GM04504 (cell line): ENCODE results near the gene NCBP1.
"Not testable (repeated sequence)": the region's sequence is repeated elsewhere in the genome, so short reads cannot be mapped to it uniquely, and the experiment has no call there.

Experiments used
- DNase-seq: peaks from one replicate; pipeline ENCODE4 v3.0.0-alpha.2; 2012; ENCODE audit warnings: low read depth

NCBP1 gene

DNA sequence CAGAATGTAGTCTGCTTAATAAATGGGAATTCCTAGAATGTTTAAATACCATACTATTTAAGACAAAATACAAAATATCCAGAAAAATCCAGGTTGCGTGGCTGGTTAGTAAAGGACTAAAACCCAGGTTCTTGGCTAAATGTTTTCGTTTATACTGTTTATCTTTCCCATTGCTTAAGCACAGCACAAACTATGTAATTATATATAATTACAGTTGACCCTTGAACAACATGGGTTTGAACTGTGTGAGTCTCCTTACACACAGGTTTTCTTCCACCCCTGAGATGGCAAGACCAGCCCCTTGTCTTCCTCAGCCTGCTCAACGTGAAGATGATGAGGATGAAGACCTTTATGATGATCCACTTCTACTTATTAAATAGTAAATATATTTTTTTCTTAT lies 38.8 kb downstream of the NCBP1 start:
- DNase-seq, result no peak

DNA sequence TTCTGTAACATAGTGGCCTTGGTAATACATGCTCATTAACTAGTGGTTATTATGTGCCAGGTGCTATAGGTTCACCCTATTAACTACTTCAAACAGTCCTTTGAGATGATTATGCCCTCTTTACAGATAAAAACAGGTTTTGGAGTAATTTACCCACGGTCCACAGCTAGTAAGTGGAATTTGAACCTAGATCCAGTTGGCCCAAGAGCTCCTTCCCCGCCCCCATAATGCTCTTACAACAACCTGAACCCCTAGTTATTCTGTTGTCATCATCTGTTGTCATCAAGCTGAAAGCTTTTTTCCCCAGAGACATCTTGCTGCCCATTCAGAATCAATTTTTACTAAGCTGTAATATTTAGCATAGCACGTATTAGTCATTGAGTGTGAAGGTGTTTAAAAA lies 40.3 kb downstream of the NCBP1 start:
- DNase-seq, result no peak

DNA sequence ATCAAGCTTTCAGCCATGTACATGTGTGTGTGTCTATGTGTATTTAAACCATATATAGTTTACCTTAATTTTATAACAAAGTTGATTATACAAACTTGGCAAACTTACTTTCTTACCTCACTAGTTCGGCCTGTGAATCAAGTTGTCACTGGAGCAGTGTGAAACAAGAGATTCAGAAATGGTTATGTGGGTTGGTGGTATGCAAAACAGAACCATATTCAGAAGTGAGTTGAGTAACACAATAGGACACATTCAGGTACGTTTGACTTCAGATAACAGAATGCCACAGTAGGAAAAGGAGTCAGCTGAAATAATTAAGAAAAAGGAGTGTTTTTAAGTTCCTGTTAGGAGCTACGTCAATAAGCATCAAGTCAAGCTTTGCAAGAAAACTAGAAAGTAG lies 42.0 kb downstream of the NCBP1 start:
- DNase-seq, result no peak

DNA sequence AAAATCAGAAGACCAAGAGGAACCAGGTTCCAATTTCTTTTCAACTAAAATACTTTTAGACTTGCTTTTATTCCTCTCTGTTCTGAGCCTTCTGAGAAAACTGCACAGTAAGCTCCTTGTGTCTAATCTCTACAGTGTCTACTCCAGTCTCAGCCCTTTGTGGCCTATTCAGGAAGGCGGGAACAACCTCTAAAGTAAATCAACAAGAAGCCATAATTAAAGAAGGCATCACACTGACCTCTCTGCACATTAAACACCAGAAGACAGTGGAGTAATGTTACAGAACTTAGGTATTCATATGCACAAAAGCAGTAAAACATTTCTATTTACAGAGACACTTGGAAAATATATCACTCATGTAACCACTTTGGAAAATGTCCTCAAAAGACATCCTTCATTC lies 48.6 kb downstream of the NCBP1 start:
- no peak for DNase-seq

DNA sequence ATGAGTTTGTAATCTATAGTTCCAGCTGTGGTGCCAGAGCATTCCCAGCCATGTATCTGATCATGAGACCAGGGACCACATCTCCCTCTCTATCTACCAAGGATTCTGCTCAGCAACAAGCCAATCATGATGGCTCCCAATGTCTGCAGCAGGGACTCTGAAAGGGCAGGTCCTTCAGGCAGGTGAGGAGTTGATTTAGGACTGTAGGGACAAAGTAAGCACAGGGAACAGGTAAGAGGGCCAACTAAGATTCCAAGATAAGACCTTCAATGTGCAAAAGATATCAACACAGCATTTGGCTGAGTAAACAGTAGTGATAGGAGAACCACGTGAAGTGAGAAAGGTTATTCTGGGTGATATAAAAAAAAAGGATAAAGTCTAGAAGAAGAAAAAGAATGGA lies 55.0 kb downstream of the NCBP1 start:
- no peak for DNase-seq

DNA sequence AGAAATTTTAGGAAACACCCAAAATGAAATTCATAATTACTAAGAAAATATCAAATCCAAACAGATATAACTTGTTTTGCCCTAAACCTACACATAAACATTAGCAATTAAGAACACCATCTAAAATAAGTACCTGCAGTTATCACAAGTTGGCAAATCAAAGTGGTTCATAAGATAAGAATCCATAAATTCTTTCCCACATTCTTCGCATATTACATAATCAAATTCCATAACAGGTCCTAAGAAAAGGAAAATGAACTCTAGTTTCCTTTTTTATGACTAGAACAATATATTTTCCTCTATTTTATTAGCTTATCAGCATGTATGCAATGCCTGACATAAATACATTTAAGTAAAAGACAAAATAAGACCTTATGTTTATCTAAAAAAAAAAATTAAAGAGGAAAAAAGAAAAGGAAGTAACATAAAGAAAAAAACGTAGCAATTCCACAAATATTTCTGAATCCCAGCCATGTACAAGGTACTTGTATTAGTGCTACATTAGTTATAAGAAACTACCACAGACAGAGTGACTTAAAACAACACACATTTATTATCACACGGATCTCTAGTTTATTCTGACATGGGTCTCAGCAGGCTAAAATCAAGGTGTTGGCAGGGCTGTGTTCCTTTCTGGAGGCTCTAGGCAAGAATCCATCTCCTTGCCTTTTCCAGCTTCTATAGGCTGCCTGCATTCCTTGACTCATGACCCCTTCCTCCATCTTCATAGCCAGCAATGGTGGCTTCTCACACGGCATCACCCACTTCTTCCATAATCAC lies 56.0 kb downstream of the NCBP1 start:
- DNase-seq, result no peak

DNA sequence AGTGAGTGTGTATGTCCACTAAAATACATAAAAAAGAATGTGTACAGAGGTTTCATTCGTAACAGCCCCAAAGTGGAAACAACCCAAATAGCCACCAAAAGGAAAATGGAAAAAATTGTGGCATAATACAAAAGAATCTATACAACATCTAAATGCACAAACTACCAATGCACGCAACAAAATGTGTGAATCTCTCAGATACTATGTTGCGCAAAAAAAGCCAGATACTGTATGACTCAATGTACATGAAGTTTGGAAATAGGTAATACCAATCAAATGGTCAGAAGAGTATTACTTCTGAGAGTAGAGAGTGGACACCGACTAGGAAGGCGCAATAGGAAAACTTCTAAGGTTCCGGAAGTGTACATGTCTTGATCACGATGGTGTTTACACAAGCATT lies 61.1 kb downstream of the NCBP1 start:
- no peak for DNase-seq

DNA sequence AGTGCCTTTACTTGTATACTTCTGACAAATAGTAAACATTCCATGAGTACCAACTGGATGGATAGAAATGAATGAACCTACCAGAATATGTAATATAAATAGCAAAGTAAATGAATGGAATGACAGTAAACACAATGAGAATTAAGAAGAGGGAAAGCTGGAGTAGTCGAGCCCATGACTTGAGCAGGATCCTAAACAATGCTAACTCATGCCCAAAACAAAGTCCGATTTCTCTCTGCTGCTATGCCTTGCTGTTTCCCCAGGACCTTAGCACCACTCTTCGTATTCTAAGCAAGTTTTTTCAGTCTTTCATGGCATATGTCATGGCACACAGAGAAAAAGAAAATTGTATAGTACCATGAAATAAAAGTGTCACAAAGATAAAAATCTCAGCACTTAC lies 61.8 kb downstream of the NCBP1 start:
- no peak for DNase-seq

DNA sequence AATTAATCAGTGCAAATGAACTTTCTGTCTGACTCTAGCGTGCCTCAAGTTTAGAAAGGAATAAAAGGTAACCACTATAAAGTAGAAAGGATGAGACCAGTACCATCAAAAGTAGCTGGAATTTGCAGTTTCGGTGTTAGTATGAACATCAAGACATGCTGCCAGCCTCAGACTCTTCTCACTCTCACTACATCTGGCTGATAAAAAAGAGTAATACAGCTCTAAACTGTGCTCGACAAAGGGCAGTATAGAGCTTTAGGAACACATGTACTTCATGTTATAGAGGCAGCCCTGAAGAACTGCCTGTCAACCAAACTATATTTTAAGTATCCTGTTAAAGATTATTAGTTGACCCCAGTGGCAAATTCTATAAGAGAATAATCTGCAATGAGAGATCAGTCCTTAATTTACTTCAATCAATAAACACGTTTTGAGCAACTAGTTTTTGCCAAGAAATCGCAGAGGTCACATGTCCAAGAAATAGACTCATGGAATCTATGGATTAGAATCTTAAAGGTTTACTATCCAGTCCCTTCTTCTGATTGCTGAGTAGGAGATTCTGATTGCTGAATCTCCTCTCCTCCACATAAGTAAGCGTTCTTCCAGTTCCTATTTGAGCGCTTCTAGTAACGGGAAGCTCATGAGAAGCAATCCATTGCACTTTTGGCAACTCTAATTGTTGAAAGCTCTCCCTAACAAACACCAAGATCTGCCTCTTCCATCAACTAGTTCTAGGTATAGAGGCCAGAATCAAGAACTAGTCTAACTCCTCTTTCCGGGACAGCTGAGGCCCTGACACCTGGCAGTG lies 62.6 kb downstream of the NCBP1 start:
- no peak for DNase-seq

DNA sequence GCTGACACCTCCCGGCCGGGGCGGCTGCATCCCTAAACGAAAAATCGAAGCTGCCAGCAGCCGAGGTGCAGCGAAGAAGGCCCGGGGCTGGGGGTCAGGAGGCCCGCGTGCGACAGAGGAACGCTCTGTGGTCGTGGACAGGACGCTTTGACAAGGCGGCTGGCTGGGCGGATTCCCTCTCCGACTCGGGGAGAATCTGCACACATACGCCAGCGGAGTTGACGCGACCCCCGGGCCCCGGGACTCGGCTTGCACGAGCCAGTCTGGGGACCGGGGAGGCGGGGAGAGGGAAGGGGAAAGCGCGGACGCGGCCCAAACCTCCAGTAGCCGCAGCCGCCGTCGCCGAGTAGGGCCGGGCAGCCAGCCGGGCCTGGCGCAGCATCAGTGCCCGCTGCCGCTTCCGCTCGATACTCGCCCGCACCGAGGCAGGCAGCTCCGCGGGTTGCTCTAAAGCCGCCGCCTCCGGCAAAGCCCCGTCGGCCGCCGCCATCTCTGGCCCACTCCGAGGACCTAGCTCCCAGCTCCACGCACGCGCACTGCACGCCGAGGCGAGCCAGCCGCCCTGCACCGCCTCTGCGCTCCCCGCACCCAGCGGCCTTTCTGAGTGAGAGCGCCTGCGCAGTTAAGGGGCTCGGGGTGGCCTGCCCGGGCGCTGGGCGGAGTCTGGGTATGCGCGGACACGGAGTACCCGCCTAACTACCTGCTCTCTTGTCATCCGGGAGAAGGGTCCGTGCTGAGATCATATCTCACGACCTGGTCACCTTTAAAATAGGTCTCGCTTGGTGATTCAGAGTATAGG lies 63.4 kb downstream of the NCBP1 start, which contains the start of gene XPA:
TSS of gene XPA (minus strand) at position 538 of the 799 bp plus-strand sequence. CDS start at position 490, 48 bp downstream.
- DNase-seq, result peak; percentile 83

DNA sequence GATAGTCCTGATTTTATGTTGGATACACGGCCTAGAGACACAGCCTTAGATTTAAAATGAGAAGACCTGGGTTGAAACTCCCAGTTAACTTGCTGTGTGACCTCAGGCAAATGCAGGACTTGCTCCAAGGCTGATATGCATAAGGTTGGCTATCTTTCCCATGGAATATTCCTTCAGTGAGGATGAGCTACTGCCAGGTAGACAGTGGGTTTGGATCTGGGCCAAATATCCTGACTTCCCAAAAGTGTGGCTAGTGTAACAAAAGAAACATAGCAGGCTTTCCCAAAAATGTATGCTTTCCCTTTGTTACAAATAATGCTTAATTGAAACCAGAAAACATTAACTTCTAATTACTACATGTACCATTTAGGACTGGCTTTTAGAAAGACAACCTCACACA lies 64.2 kb downstream of the NCBP1 start:
- no peak for DNase-seq

DNA sequence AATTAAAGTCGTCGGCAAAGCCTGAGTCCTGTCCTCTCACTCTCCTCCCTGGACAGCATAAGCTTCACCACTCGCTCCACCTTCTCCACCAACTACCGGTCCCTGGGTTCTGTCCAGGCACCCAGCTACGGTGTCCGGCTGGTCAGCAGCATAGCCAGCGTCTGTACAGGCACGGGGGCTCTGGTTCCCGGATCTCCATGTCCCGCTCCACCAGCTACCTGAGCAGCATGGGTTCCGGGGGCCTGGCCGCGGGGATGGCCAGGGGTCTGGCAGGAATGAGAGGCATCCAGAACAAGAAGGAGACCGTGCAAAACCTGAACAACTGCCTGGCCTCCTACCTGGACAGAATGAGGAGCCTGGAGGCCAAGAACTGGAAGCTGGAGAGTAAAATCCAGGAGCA lies 65.2 kb downstream of the NCBP1 start:
- no peak for DNase-seq

DNA sequence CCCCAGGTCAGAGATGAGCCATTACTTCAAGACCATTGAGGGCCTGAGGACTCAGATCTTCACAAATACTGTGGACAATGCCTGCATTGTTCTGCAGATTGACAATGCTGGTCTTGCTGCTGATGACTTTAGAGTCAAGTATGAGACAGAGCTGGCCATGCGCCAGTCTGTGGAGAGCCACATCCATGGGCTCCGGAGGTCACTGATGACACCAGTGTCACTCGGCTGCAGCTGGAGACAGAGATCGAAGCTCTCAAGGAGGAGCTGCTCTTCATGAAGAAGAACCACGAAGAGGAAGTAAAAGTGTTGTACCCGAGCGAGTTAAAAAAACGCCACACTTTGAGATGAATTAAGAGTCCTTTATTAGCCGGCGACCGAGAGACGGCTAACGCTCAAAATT lies 65.7 kb downstream of the NCBP1 start:
- not testable (repeated sequence) for DNase-seq

DNA sequence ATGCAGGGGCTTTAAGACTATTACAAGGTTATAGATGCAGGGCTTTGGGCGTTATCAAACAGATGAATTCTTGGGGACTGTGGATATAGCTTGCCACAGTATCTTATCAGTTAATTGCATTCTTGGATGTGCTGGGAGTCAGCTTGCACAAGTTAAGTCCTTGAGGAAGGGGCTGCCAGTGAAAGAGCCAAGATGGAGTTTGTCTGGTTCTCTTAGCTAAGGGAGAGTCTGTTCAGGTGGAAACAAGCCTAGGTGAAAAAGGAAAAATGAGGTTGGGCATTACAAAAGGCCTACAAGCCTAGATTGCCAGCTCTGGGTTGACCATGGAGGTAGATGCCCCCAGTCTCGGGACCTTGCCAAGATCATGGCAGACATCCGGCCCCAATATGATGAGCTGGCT lies 66.2 kb downstream of the NCBP1 start:
- not testable (repeated sequence) for DNase-seq

DNA sequence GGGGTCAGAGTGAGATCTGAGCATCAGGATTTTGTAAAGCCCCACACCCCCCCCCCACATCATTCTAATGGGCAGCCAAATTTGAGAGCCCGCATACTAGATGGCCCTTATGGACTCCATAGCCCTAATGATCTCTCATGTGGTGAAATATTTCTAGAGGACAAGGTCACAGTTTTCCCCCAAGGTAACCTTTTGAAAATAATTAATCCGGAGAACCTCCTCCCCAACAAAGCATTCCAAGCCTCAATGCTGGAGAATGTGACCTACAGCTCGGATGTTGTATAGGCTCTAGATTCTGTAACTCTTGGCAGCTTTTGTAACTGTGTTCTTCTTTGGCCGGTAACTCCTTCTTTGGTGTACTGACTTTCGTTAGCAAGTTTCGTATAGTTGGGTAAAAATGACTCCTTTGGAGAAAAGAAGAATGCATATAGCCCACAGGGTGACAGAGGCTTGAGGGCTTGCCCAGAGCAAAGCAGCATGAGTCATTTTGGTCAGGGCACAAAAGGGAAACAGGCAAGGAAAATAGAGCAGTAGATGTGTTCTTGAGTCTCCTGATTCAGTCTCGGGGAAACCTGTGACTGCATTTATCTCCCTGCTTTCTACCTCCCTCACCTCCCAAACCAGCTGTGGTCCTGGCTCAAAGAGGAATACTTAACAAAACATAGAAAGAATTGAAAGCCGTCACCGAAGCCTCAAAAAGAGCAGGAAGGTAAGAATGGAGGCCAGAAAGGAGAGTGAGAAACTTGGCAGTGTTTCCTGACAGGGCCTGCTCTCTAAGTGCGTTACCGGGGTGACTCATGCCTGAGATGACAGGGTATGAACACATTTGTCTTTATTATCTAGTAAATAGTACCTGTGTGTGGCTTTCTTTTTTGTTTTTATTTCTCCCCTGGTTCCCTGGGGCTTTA lies 70.1 kb downstream of the NCBP1 start:
- peak; percentile 56 for DNase-seq

DNA sequence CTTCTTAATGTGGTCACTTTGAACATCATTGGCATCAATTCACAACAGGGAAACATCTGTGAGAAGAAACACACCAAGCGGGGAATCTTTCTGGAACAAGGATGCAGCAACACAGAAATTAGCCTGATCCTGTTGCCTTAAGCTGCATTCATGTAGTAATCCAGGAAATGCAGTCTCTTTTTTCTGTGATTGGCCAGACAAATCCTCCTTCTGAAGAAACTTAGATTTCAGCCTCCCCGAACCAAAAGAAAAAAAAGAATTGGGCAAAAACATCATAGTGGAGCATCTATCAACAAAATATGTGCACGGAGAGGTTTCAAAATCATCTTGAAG lies 70.7 kb downstream of the NCBP1 start:
- no peak for DNase-seq

DNA sequence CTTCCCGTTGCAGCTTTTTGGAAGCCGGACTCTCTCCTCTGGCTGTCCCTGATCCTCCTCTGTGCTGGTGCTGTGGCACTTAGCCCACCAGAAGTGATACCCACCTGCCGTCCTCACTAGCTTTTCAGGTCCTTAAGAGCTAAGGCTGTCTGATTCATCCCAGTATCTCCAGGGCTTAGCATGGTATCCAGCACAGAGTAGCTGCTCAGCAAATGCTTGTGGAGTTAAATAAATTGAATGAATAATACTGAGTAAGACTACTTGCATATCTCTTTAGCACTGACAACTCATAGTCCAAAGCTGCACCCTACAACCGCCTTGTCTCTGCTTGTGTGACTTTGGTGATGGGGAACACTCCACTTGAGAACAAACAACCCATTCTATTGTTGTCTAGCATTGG lies 71.2 kb downstream of the NCBP1 start:
- DNase-seq, result no peak

DNA sequence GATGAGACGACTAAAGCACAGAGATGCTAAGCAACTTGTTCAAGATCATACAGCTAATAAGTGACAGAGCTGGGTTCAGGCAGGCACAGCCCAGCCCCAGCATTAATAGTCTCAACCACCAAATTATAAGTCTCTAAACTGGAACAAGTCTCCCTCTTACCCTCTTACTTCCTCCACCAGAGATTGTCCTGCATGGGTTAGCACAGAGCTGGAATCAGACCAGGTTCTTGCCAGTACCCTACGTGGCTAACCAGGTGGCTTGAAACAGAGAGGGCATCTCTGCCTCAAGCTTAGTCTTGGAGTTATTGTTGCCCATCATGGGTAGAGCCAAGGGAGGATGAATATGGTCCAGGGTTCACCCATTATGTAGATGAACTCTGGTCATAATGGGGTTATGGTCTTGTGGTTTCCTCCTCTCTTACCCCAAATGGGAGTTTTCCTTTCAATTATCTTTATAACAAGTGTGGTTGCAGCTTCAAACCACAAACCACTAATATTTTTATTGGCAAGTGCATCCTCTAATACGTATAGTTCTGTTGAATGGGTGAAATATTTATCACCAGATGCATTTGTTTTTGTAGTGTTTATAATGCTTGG lies 71.8 kb downstream of the NCBP1 start:
- no peak for DNase-seq

DNA sequence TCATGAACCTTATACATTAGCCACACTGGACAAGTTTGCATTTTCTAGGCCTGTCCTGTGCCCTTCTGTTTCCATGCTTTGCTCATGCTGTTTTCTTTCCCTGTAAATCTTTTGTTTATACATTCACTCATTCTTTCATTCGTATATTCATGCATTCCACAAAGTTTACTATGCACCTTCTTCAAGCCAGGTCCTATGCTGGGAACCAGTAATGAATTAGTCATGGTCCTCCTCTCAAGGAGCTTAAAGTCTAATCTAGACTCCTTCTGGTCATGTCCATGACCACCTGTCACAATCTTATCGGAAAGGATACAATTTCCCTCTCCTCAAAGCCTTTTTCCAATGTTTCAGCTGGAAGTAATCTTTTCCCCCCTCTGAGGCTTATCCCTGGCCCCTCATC lies 72.6 kb downstream of the NCBP1 start:
- no peak for DNase-seq

DNA sequence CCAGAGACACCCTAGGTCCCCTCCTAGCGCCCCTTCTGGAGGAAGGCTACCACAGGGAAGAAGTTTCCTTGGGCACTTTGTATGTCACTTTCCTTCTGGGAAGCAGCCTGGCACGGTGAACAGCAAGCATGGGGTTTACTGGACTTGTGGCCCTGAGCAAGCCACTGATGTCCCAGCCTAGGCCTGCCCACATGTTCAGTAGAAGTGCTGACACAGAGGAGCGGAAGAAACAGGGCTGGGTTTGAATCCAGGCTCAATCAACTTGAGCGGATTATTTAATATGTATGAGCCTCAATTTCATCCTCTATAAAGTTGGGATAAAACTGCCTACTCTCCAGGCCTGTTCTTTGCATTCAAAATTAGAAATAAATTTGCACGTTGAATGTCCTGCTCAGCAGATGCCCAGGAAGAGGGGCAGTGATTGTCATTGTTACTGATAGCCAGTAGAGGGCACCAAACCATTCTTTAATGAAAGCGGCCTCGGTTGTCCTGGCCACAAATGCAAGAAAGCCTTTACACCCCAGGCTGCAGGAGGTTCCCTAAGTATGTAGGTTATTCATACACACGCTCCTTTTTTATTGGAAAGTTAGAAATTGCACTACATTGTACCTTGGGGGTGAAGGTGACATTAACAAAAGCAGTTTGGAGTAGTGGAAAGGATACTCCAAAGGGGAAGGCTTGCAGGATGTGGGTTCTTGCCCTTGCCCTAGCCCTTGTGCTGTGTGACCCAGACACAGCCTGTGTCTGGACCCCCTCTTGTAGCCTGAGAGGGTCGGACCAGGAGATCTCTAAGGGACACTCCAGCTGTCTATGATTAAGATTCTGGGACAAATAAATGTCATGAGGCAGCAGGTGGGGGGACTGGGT lies 77.0 kb downstream of the NCBP1 start:
- DNase-seq, result peak; percentile 44
